ENCODE results near the gene CDR2.

Gene CDR2

DNA sequence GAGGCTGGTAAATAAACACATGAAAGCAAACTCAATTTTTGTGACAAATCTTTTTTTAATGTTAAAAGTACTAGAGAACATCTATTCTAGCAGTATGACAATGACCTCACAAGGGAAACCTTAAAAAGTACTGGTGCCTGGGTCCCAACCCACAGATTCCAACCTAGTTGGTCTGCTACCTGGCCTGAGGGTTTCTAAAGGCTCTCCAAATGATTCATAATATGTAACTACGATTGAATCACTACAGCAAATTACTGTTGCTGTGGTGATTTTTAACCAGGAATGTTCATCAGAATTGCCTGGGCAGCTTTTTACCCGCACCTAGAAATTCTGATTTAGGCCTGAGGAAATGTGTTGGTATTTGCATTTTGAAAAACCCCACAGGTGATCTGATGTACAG, 26.1 kb downstream of the CDR2 start:
- DNase-seq = no peak

DNA sequence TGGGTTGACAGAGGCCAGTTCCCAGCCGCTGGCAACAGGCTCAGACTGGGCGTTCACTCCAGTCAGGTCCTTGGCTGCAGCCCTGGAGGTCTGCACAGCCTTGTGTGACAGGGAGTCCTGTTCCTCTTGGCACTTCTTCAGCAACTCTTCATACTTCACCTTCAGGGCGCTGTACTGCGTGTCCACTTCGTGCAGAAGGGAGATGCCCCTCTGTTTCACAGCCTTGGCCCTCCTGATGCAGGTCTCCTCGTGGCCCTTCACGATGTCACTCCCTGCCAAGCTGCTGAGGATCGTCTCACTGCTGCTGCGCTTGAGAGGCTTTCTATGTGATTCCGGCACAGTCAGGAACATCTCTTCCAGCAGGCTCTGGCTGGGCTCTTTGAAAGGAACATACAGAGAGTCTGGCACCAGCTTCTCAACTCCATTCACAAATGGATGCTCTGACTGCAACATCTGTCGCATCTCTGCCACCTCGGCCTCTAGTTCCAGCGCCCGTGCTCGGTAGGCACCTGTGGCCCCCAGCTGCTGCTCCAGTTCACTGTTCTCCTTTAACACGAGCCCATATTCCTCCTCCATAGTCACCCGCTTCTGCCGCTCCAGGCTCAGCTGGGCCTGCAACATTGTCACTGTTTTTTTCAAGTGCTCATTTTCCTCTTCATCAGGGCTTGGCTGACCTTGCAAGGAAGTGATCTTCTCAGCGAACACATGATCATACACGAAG, 27.2 kb downstream of the CDR2 start:
- no peak for DNase-seq

GRCh38 chr16:22346483-22346882, 27.9 kb downstream of the CDR2 start:
- DNase-seq = no peak

- DNase-seq = no peak
Observed at GRCh38 chr16:22342082-22342481, 32.3 kb downstream of the CDR2 start.

- DNase-seq = no peak
Observed at GRCh38 chr16:22340945-22341344, 33.5 kb downstream of the CDR2 start.

GRCh38 chr16:22337849-22338635, 36.4 kb downstream of the CDR2 start:
- DNase-seq = no peak

- DNase-seq = no peak
Observed at GRCh38 chr16:22337045-22337444, 37.4 kb downstream of the CDR2 start.

DNA sequence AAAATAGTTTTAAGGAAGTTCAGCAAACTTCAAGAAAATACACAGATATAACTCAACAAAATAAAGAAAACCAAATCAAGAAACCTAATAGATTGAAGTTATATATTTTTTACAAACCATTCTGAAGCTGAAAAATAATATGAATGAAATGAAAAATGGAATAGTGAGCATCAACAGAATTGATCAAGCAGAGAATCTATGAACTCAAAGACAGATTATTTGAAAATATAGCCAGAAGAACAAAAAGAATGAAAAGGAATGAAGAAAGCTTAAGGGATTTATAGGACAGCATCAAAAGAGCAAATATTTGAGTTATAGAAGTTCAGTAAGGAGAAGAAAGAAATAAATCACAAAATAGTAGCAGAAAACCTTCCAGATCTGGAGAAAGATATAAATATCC, 37.8 kb downstream of the CDR2 start:
- no peak for DNase-seq

- DNase-seq = no peak
Observed at GRCh38 chr16:22335668-22336246, 38.7 kb downstream of the CDR2 start.

GRCh38 chr16:22333457-22333994, 40.9 kb downstream of the CDR2 start:
- no peak for DNase-seq

DNA sequence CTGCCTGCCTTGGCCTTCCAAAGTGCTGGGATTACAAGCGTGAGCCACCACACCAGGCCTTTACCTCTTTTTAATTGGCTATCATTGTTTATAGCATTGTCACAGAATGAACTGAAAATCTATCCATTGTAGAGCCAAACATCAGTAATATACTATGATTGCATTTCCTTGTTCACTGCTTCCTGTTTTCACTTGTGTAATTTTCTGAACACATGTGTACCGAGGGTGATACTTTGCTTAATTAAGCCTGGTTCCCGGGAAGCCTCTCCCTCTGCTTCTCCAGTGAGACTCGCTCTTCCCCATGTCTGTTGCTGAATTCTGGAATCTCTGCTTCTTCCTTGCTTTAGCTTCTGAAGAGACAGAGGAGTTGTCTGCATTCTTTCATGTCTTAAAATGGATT, 44.1 kb downstream of the CDR2 start:
- DNase-seq = no peak

DNA sequence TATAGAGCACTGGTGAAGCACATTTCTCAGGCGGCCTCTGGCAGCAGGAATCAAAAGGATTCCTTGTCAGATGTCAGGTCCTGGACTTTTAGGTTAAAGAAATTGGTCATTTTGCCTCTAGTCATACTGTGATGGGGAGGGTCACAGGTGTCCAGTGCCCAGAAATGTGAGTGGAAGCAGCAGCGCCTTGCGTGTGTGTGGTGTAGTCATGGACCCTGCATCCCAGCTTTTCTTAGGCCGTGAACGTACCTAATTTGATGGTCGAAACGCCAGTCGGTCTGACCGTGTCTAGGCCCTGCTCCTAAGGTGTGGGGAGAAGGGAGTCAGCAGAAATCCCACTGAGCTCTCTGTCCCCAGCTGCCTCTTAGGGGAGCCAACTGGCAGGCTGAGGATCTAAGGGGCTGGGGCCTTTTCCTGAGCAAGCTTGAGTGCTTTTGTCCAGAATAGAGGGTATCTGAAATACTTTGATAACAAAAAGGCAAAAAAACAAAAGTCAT, 45.2 kb downstream of the CDR2 start:
- DNase-seq = no peak

DNA sequence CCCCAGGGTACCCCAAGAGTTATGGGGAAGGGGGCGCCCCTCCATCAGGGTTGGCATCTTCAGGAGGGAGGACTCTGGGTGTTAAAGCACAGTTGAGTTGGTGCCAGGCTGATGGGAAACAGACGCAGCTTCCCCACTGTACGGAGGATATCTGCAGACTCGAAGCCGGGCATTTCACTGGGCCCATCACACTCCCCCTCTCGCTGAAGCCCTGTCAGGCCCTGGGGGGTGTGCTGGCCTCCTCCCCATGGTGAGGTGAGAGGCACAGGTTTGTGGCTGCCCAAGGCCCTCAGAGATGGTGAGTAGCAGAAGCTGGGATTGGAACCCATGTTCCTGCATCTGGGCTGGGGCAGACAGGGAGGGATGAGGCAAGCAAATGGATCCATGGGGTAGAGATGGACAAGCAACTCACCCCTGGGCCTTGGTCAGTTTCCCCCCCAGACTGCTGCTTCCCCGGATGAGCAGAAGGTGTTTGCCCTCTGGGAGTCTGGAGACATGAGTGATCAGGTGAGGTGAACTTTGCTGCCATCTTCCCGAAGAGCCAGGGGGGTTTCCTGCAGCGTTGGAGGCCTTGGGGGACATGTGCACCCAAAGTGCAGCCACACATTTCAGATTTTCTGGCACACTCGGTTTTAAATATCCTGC, 46.2 kb downstream of the CDR2 start:
- no peak for DNase-seq

DNA sequence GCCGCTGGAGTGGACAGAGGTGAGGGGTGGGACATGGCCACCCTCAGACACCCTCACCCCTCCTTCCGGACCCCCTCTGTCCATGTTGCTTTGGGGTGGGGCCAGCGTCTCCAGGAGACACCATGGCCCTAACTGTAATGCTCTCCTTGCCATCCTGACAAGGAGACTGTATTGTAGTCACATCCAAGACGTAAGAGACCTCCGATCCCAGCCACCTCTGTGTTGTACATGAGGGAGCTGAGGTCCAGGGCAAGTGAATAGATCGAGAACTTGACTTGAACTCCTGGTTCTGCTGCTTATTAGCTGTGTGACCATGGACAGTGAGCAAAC, 47.0 kb downstream of the CDR2 start:
- no peak for DNase-seq

- no peak for DNase-seq
Observed at GRCh38 chr16:22326771-22327445, 47.5 kb downstream of the CDR2 start.

DNA sequence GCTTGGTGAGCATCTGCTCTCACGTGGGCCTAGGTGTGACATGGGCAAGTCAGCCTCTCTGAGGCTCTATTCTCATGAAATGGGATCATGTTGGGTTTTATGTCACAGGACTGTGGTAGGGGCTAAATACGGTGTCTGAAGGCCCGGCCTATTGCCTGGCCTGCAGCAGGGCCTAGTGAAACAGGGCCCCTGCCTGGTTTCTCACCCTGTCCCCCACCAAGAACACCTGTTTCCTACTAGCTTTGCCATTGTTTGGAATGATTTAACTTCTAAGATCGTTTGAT, 48.1 kb downstream of the CDR2 start:
- DNase-seq = no peak

GRCh38 chr16:22325598-22326368, 48.6 kb downstream of the CDR2 start:
- no peak for DNase-seq

DNA sequence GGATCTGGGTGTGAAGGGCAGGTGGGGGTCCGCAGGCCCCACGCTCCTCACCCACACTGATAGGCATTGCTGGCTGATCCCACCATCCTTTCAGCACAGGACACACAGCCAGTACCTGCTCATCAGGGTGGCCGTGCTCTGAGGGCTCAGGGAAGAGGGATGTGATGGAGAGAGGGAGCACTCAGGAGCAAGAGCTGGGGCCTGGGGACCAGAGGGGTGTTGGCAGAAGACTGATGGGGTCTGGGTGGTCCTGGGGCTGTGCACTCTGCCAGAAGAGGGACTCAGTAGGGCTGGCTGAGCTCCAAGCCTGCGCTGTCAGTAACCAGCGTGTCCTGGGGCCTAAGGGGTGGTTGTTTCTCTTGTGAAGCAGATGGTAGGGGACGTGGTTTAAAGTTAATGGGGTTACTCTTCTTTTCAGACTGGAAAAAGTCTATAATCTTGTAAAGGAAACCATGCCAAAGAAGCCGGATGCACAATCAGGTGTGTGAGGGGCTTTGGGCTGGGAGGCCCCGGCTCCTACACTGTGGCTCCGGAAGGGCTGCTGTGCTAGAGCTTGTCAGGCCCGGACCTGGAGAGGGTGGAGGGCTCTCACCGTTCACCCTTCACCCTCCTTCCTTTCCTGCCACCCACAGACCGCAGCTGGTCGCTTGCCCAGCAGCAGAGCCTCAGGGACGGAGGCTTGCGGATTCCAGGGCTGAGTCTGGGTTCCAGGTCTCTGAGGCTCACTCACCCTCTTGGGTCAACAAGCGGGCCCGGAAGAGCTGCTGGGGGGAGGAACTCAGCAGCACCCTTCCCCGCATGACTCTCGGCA, 49.4 kb downstream of the CDR2 start:
- no peak for DNase-seq

DNA sequence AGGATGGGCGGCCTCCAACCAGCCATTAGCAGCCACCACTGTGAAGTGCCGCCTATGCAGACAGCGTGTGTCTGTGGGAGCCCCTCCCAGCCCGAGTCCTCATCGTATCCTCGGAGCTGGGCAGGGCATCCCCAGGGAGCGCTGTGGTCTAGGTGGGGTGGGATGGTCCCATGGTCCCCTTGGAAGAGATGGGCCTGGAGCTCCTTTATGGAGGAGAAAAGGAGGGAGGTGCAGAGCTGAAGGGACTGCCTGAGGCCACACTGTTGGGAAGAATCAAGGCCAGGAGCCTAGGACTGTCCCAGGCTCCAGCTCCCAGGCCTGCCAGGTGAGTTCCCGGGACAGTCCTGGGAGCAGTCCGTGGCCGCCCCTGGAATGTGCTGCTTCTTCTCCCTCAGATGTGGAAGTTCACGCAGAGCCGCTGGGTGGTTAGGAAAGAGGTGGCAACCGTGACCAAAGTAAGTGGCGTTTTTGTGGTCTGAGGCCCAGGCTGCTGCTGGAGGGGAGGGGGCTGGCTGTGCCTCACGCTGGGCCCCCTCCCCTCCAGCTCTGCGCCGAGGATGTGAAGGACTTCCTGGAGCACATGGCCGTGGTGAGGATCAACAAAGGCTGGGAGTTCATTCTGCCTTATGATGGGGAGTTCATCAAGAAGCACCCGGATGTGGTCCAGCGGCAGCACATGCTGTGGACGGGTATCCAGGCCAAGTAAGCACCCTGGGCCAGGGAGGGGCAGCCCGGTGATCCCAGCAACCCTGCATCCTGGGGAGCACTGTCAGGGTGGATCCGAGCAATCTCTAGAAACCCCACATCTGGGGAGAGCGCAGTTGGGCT, 50.2 kb downstream of the CDR2 start:
- DNase-seq = no peak

All from DMS79 (cell line).